Measurements from ENCODE around the gene BAX. TPM values are rescaled to one million over a fixed set of nuclear protein-coding genes. Genes with fewer than 3 reads are reported as not detected.

Gene BAX
- total and polyA plus RNA-seq, 4 donors, result 10.5 to 27.0 (median 14.8) TPM

- Histone ChIP-seq H3K27me3 (ENCODE audit: control insufficient read depth in 4 of 4, insufficient read depth in 4 of 4, low read length in 3 of 4) (no peaks in the 10 kb centered on the region), H3K4me3 (ENCODE audit: low read depth in 1 of 3, low read length in 3 of 3) (no peak overlapping the region), H3K36me3 (ENCODE audit: control insufficient read depth in 4 of 4, insufficient read depth in 3 of 4, low read depth in 1 of 4, low read length in 3 of 4) (no peaks in the 10 kb centered on the region), H3K9me3 (ENCODE audit: control insufficient read depth in 4 of 4, low read length in 3 of 4) (no peaks in the 10 kb centered on the region), H3K27ac (ENCODE audit: low read depth in 1 of 2, low read length in 2 of 2) (no peak overlapping the region), H3K4me1 (ENCODE audit: control insufficient read depth in 4 of 4, insufficient read depth in 4 of 4, low read length in 3 of 4) (no peaks in the 10 kb centered on the region), H3K9ac (ENCODE audit: low read depth in 1 of 2, low read length in 2 of 2) (no peak overlapping the region)
- TF ChIP-seq JUND (IDR thresholded peaks at IDR 0.05) (no peak), FOXA1 (IDR thresholded peaks at IDR 0.05) (no peak), ZBTB33 (IDR thresholded peaks at IDR 0.05) (no peak), GABPA (IDR thresholded peaks at IDR 0.05 in 1 of 2, conservative IDR thresholded peaks at IDR 0.05 in 1 of 2) (no peak)
- no peak for DNase-seq (ENCODE audit: low spot score)
- 97% methylated on average over 3 of the region's 3 CpGs for WGBS
Observed at GRCh38 chr19:48947258-48947542, 7.5 kb upstream of the BAX start.

GRCh38 chr19:48950159-48950558 is 4.5 kb upstream of the BAX start:
- Histone ChIP-seq H3K9me3 (ENCODE audit: control insufficient read depth in 4 of 4, low read length in 3 of 4) (no peaks in the 10 kb centered on the region), H3K9ac (ENCODE audit: low read depth in 1 of 2, low read length in 2 of 2) (no peak overlapping the region), H3K4me3 (ENCODE audit: low read depth in 1 of 3, low read length in 3 of 3) (no peak overlapping the region), H3K27ac (ENCODE audit: low read depth in 1 of 2, low read length in 2 of 2) (no peak overlapping the region), H3K36me3 (ENCODE audit: control insufficient read depth in 4 of 4, insufficient read depth in 3 of 4, low read depth in 1 of 4, low read length in 3 of 4) (no peaks in the 10 kb centered on the region), H3K4me1 (ENCODE audit: control insufficient read depth in 4 of 4, insufficient read depth in 4 of 4, low read length in 3 of 4) (peaks cover 1 to 6% (median 4%) of the 10 kb centered on the region in 4 donors), H3K27me3 (ENCODE audit: control insufficient read depth in 4 of 4, insufficient read depth in 4 of 4, low read length in 3 of 4) (no peaks in the 10 kb centered on the region)
- TF ChIP-seq TAF1 (conservative IDR thresholded peaks at IDR 0.05) (no peak), YY1 (IDR thresholded peaks at IDR 0.05) (peak; percentile 13)
- no peak for DNase-seq (ENCODE audit: low spot score)
- 81% methylated on average over 3 of the region's 3 CpGs for WGBS

- no peak for TF ChIP-seq ATF3 (IDR thresholded peaks at IDR 0.05)
- TF ChIP-seq ZBTB33 (IDR thresholded peaks at IDR 0.05), result no peak
- no peak for TF ChIP-seq YY1 (IDR thresholded peaks at IDR 0.05)
- no peak for TF ChIP-seq CTCF (IDR thresholded peaks at IDR 0.05; ENCODE audit: low read depth, low read length, missing input control)
- no peak for TF ChIP-seq RAD21 (IDR thresholded peaks at IDR 0.05)
- no peak for TF ChIP-seq GABPA (IDR thresholded peaks at IDR 0.05 in 1 of 2, conservative IDR thresholded peaks at IDR 0.05 in 1 of 2)
- TF ChIP-seq EGR1 (IDR thresholded peaks at IDR 0.05; ENCODE audit: low read depth in 2 of 2), result no peak
- no peak for TF ChIP-seq FOXA1 (IDR thresholded peaks at IDR 0.05)
- no peak for TF ChIP-seq HNF4A (conservative IDR thresholded peaks at IDR 0.05)
- TF ChIP-seq MAX (IDR thresholded peaks at IDR 0.05), result no peak
- TF ChIP-seq SP1 (IDR thresholded peaks at IDR 0.05), result no peak
- no peak for TF ChIP-seq JUND (IDR thresholded peaks at IDR 0.05)
- no peak for TF ChIP-seq HNF4G (IDR thresholded peaks at IDR 0.05)
- no peak for TF ChIP-seq TAF1 (conservative IDR thresholded peaks at IDR 0.05)
- no peak for TF ChIP-seq RXRA (IDR thresholded peaks at IDR 0.05)
- TF ChIP-seq FOXA2 (IDR thresholded peaks at IDR 0.05), result no peak
- no peak for TF ChIP-seq REST (IDR thresholded peaks at IDR 0.05)
- no peak for DNase-seq (ENCODE audit: low spot score)
- no peak overlapping the region for H3K27ac ChIP-seq (ENCODE audit: low read depth in 1 of 2, low read length in 2 of 2)
- H3K4me3 ChIP-seq (ENCODE audit: low read depth in 1 of 3, low read length in 3 of 3), result no peak overlapping the region
- peaks cover 4 to 14% (median 11%) of the 10 kb centered on the region in 4 donors for H3K4me1 ChIP-seq (ENCODE audit: control insufficient read depth in 4 of 4, insufficient read depth in 4 of 4, low read length in 3 of 4)
- H3K27me3 ChIP-seq (ENCODE audit: control insufficient read depth in 4 of 4, insufficient read depth in 4 of 4, low read length in 3 of 4), result no peaks in the 10 kb centered on the region
- no peak overlapping the region for H3K9ac ChIP-seq (ENCODE audit: low read depth in 1 of 2, low read length in 2 of 2)
- H3K36me3 ChIP-seq (ENCODE audit: control insufficient read depth in 4 of 4, insufficient read depth in 3 of 4, low read depth in 1 of 4, low read length in 3 of 4), result no peaks in the 10 kb centered on the region
- WGBS, result 58% methylated on average over 9 of the region's 9 CpGs
- H3K9me3 ChIP-seq (ENCODE audit: control insufficient read depth in 4 of 4, low read length in 3 of 4), result no peaks in the 10 kb centered on the region
Observed at GRCh38 chr19:48950830-48951519, 3.7 kb upstream of the BAX start.

Data from liver (tissue), 9 donors.